GM12891 (cell line): ENCODE data around the gene TXNL4A.
"Not testable (repeated sequence)": the region's sequence is repeated elsewhere in the genome, so short reads cannot be mapped to it uniquely, and the experiment has no call there.

Source experiments
- DNase-seq: peaks from one replicate; pipeline ENCODE4 v3.0.0; 2011; ENCODE audit warnings: low spot score; ENCODE audit not compliant: insufficient read length
- FAIRE-seq: peaks from 2 replicates; lab custom pipeline; 2011; peaks lifted over from hg19 to GRCh38; lab: Jason Lieb, UNC
- PAX5 ChIP-seq: IDR thresholded peaks from 2 replicates; pipeline ENCODE4 v1.6.1; 2011; ENCODE audit warnings: low read length, moderate library complexity, mild to moderate bottlenecking; ENCODE audit not compliant: insufficient read depth, severe bottlenecking
- POLR2A ChIP-seq: IDR thresholded peaks from 2 replicates; pipeline ENCODE4 v1.6.1; 2011; ENCODE audit warnings: low read depth, low read length, control low read depth
- POLR2AphosphoS5 ChIP-seq: IDR thresholded peaks from 2 replicates; pipeline ENCODE4 v1.6.1; 2011; ENCODE audit warnings: low read depth, low read length, control low read depth
- POU2F2 ChIP-seq: IDR thresholded peaks from 2 replicates; pipeline ENCODE4 v1.6.1; 2011; ENCODE audit warnings: low read depth, mild to moderate bottlenecking, control low read depth, low read length, moderate library complexity
- SPI1 ChIP-seq: IDR thresholded peaks from 2 replicates; pipeline ENCODE4 v1.6.1; 2011; ENCODE audit warnings: low read depth, low read length, control low read depth
- TAF1 ChIP-seq: IDR thresholded peaks from 2 replicates; pipeline ENCODE4 v1.6.1; 2011; ENCODE audit warnings: low read depth, low read length, control low read depth

TXNL4A gene

DNA sequence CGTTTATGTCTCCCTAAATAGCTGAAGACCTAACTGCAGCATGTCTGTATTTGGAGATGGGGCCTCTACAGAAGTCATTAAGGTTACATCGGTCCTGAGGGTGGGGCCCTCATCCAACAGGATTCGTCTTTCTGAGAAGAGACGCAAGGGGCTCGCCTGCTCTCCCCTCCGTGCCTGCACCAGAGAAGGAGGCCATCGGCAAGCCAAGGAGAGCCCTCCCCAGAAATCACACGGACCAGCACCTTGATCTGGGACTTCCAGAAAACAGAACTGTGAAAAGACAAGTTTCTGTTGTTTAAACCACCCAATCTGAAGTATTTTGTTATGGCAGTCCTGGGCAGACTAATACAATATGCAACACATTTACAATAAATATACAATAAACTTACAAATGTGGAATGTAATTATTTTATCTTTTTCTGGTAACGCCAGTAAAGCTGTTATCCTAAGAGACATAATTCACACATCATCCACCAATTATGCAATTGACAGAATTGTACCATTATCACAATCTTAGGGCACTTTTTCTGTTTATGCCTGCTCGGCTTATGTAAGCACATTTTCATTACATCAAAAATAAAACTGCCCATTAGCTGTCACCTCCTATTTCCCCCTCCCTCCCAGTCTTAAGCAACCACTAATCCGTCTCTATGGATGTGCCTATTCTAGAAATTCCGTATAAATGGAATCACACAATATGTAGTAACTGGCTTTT, 17.8 kb downstream of the TXNL4A start:
- no peak for TF ChIP-seq TAF1
- no peak for TF ChIP-seq POLR2AphosphoS5
- TF ChIP-seq POLR2A, result no peak
- no peak for TF ChIP-seq PAX5
- no peak for TF ChIP-seq SPI1
- TF ChIP-seq POU2F2, result no peak
- FAIRE-seq, result no peak

DNA sequence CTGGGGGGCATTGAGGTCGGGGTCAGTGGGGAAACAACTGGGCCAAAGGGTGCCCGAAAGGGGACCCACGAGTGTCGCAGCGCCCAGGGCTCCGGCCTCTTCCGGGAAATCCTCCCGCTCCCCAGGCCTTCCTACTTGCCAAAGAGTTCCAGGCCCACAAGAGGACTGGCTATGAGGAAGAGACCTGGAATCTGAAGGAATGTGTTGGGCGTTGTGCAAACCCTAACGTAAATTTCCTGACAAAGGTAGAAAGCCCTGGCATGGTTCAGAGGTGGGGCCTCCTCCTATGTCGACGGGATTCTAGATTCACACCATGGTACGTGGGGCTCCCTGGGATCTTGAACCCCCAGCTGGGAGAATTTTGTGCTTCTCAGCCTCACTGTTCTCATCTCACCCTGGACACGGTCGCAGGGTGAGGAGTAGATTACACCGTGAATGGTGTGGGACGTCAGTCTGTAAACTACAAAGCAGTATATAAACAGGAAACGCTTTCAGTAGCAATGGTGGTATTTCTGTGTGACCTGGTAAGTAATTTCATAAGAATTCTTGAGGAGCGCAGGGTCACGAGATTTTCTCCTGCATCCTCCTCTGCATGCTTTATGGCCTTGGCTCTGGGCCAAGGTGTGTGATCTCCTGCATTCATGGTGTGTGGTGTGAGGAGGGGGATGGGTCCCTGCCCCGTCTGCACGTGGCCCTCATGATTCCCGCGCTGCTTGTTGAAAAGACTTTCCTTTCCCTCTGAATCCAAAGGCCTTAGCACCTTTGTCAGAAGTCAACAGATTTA, 23.1 kb downstream of the TXNL4A start:
- no peak; the same call in 1 of the 2 replicates for TF ChIP-seq POLR2AphosphoS5
- no peak for TF ChIP-seq PAX5
- TF ChIP-seq TAF1, result no peak
- no peak for TF ChIP-seq POLR2A
- no peak for TF ChIP-seq SPI1
- TF ChIP-seq POU2F2, result no peak
- FAIRE-seq (peak; percentile 79), DNase-seq (no peak)

More for the DNA sequence above, 17.8 kb downstream of the TXNL4A start:
- no peak for DNase-seq

DNA sequence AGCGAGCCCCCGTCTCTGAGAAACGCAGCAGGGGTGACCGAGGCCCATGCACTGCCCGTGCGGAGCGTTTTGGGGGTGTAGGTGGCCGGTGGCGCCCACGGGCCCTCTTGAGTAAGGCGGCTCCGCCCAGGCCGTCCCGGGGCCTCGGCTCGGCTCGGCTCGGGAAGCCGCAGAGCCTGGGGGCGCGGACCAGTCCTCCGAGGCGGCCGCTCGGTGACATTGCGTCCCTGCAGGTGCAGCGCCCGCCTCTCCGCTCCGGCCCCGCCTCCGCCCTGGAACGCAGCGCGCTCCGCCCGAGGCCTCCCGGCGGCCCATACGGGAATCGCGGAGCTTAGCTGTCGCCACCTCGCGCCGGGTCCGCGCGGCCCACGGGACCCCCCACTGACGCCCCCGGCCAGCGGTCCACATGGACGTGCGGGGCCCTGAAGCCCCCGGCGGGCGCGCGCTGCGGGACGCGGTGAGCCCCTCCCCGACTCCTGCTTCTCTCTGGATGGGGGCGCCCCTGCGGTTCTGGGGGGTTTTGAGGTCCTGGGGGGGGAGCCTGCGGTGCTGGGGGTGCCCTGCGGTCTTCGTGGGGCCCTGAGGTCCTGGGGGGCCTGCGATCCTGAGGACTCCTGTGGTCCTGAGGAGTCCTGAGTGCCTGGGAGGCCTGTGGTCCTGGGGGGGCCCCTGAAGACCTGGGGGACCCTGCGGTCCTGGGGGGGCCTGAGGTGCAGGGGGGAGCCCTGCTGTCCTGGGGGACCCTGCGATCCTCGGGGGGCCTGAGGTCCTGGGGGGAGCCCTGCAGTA, 23.8 kb downstream of the TXNL4A start, which contains the start of gene HSBP1L1:
HSBP1L1 (plus strand) TSS at position 314 of the 789 bp plus-strand sequence; CDS start at position 407, 93 bp downstream.
- TF ChIP-seq SPI1 (no peak), TAF1 (no peak), POLR2A (peak; percentile 30; the same call in 1 of the 2 replicates), POU2F2 (no peak), POLR2AphosphoS5 (no peak), PAX5 (no peak)

DNA sequence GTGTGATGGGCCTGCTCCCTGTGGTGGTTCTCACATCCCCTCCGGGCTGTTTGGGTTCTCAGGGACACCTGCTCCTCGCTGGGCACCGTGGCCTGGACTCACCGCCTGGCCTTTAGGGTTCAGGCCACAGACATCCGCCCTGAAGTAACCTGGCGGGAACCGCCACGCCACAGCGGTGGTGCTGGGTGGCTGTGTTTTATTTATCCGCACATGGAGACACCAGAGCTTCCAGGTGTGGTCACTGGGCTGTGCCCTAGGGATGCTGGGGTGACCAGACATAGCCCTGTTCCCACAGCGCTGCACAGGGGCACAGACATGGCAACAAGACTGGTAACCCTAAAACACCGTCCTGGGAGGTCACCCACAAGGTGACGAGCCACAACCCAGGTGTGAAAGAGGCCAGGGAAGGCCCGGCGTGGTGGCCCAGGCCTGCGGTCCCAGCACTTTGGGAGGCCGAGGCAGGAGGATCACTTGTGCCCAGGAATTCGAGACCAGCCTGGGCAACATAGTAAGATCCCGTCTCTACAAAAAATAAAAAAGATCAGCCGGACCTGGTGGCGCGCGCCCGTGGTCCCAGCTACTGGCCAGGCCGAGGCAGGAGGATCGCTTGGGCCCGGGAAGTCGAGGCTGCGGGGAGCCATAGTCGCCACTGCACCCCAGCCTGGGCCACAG, 24.6 kb downstream of the TXNL4A start:
- no peak for DNase-seq
- TF ChIP-seq POLR2A (no peak), SPI1 (no peak), TAF1 (no peak), POLR2AphosphoS5 (no peak), POU2F2 (no peak), PAX5 (no peak)
- no peak for FAIRE-seq

More for the DNA sequence above, 23.8 kb downstream of the TXNL4A start, which contains the start of gene HSBP1L1:
- FAIRE-seq (peak; percentile 87), DNase-seq (peak; percentile 78)

DNA sequence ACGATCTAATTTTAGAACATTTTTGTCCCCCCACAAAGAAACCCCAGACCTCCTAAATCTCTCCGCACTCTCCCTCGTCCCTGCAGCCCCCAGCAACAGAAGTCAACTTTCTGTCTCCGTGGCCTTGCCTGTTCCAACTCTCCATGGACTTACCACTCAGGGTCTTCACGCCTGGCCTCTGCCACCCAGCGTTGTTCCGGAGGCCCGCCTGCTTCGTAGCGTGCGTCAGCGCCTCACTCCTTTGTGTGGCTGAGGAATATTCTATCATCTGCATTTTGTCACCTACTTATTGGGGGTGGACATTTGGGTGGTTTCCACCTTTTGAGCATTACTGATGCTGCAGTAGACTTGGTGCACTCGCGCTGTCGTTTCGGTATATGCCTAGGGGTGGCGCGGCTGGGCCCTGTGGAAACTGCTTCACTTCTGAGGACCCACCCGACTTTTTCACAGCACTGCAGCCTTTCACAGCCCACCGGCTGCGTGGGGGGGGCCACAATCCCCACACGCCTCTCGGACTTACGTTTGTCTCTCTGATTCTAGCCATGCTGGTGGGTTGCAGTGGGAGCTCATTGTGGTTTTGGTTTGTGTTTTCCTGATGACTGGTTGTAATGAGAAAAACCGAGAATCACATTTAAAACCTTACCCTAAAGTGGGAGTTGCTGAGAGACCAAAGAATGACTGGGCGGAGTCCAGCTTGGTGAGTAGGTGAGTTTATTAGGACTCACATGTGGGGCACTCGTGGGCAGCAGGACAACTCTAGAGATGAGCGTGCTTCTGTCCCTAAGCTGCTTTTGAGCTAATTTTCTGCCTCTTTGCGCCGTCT, 25.3 kb downstream of the TXNL4A start:
- DNase-seq, result peak; percentile 51
- TF ChIP-seq SPI1 (no peak), PAX5 (peak; percentile 13), POU2F2 (no peak)
- FAIRE-seq, result peak; percentile 92

DNA sequence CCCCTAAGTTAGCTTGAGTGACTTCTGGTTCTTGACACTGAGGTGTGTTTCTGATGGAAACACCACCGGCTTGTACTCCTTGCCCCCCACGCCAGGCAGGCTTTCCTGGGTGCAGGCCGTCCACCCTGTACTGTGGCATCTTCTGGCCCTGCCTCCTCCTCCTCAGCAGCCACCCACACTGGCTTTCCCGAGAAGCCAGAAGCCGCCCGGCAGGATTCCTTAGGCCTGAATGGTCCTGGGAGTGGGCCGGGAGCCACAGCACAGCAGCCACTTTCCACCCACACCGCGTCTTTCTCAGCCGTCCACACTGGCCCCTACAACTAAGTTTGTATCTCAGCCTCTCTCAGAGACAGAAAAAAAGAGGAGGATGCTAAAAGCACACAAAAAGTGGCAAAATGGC, 26.1 kb downstream of the TXNL4A start:
- DNase-seq (no peak), FAIRE-seq (no peak)

DNA sequence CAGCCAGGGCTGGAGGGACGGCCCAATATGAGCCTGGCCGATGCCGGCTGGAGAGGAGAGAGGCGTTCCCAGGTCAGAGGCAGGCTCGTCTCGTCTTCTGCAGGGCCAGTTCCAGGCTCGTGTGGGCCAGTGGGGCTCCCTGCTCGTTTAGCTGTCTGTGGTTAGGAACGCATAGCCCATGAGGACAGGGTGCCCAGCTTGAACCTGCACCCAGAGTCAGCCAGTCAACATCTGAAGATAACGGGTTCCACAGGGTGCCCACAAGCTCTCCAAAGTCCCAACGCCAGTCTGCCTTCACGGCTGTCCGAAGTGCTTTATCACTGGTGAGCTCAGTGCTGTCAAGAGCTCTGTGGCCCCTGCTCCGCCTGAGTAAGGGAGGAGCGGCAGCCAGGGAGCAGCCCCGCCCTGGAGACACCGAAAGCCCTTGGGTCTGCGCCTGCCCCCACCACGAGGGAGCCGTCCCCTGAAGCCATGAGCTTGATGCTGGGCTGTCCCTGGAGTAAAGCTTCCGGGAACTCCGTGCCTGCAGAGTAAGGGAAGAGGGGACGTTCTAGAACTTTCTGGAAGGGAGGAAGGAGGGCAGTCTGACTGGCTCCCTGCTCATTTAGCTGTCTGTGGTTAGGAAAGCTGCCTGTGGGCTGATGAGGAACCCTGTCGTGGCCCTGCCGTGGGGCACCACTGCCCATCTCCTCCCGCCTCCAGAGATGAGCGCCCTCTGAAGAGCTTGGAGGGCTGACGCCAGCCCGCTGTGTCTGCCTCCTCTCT, 26.7 kb downstream of the TXNL4A start:
- no peak for TF ChIP-seq TAF1
- no peak for TF ChIP-seq POLR2A
- no peak for TF ChIP-seq SPI1
- DNase-seq, result no peak
- FAIRE-seq, result no peak

More for the DNA sequence above, 26.1 kb downstream of the TXNL4A start:
- TF ChIP-seq SPI1 (no peak), POU2F2 (no peak), POLR2A (no peak), POLR2AphosphoS5 (no peak), PAX5 (no peak), TAF1 (no peak)

DNA sequence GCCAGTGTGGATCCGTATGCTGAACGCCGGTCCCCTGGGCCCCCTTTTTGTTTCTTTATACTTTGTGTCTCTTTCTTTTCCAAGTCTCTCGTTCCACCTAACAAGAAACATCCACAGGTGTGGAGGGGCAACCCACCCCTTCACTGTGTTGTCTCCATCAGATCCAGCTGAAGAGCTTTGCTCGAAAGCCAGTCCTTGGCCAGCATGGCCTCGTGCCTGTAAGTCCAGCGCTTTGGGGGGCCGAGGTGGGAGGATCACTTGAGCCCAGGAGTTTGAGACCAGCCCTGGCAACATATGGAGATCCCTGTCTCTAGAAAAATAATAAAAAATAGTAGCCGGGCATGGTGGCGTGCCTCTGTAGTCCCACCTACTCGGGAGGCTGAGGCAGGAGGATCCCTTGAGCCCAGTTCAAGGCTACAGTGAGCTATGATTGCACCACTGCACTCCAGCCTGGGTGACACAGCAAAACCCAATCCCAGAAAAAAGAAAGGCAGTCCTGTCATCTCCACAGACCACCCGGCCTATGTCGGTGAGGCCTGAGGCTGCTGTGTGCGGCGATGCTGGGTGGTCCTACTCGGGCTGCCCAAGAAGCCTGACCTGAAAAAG, 27.3 kb downstream of the TXNL4A start:
- no peak for FAIRE-seq
- no peak for DNase-seq
- TF ChIP-seq SPI1 (no peak), PAX5 (no peak), POU2F2 (no peak), POLR2A (no peak), TAF1 (no peak), POLR2AphosphoS5 (no peak)

DNA sequence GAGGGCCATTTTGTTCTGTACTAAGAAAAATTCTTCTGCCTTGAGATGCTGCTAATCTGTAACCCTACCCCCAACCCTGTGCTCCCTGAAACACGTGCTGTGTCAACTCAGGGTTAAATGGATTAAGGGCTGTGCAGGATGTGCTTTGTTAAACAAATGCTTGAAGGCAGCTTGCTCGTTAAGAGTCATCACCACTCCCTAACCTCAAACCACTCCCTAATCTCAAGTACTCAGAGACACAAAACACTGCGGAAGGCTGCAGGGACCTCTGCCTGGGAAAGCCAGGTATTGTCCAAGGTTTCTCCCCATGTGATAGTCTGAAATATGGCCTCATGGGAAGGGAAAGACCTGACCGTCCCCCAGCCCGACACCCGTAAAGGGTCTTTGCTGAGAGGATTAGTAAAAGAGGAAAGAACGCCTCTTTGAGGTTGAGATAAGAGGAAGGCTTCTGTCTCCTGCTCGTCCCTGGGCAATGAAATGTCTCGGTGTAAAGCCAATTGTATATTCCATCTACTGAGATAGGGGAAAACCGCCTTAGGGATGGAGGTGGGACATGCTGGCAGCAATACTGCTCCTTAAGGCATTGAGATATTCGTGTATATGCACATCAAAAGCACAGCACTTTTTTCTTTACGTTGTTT, 28.1 kb downstream of the TXNL4A start:
- not testable (repeated sequence) for FAIRE-seq, DNase-seq
